Measurements from ENCODE around the gene PCCA.
"Not testable (repeated sequence)": the region's sequence is repeated elsewhere in the genome, so short reads cannot be mapped to it uniquely, and the experiment has no call there.

PCCA gene

GRCh38 chr13:100196375-100196774 is 107.5 kb downstream of the PCCA start:
- no peak for DNase-seq (ENCODE audit: low read depth, low spot score)

- DNase-seq (ENCODE audit: low read depth, low spot score) = no peak
These were observed 108.2 kb downstream of the PCCA start for GRCh38 chr13:100197116-100197515.

- no peak for DNase-seq (ENCODE audit: low read depth, low spot score)
These were observed 108.9 kb downstream of the PCCA start for GRCh38 chr13:100197591-100198365.

- no peak for DNase-seq (ENCODE audit: low read depth, low spot score)
These were observed 114.9 kb downstream of the PCCA start for GRCh38 chr13:100203696-100204367.

- no peak for DNase-seq (ENCODE audit: low read depth, low spot score)
These were observed 119.1 kb downstream of the PCCA start for GRCh38 chr13:100208002-100208401.

DNA sequence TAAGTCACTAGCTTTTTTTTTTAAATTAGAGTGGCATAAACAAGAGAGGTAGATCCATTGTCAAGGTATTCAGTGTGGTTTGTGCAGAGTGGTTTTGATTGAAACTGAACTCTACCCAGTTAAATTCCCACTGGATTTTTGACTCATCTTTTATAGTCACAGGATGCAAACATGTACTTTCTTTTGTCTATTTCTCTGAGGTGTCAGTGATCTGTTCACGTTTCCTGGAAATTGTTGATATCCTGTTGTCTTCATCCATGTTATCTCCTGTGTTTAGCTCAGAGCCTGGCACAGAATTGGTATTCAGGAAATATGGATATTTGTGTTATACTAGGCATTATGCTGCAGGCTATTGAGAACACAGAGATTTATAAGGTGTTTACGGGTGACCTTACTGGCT is 119.7 kb downstream of the PCCA start:
- DNase-seq (ENCODE audit: low read depth, low spot score) = no peak

- DNase-seq (ENCODE audit: low read depth, low spot score) = no peak
These were observed 121.2 kb downstream of the PCCA start for GRCh38 chr13:100209857-100210825.

DNA sequence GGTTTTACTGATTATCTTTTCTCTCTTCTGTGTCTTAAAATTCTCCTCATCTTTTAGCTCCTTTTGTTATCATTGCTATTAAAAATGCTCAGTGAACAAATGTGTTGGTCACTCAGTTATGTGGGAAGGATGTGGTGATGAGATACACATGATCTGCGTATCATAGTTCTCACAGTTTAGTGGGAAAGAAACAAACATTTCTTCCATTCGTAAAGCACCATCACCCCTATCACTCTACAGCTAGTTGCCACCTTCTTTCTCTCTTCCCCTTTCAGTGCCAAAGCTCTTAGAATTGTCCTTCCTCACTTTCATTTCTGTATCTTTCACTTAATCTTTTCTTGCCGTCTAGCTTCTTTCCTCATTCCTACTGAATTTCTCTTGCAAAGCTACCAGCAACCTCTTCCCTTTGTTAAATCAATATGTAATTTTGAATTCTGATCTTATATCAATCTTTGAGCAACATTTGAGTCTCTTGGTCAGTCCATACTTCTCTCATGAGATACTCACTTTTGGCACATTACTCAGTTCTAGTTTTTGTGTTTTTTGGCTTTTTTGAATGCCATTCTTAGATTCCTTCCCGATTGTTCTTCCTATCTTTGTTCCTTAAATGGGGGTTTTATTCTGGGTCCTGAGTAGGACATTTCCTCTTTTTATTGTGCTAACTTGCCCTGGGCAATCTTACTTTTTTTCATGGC is 122.3 kb downstream of the PCCA start:
- no peak for DNase-seq (ENCODE audit: low read depth, low spot score)

- no peak for DNase-seq (ENCODE audit: low read depth, low spot score)
These were observed 124.1 kb downstream of the PCCA start for GRCh38 chr13:100212904-100213553.

GRCh38 chr13:100213576-100213975 is 124.7 kb downstream of the PCCA start:
- DNase-seq (ENCODE audit: low read depth, low spot score) = no peak

DNA sequence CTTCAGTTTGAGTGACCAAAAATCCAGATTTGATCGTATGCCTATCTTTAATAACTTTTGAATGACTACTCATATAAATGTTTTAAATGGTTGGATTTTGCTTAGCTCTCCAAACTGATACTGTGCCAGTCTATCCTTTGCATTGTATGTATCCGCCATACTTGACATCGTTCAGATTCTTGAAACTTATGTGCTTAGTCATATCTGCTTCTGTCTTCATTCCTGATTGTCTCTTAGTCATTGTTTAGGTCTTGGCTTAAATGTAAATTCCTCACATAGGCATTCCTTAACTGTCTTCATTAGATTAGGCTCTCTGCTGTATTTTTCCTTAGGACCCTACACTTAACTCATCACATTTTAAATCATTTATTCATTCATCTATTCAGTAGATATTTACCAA is 126.0 kb downstream of the PCCA start:
- no peak for DNase-seq (ENCODE audit: low read depth, low spot score)

- DNase-seq (ENCODE audit: low read depth, low spot score) = no peak
These were observed 132.3 kb downstream of the PCCA start for GRCh38 chr13:100221166-100221565.

- DNase-seq (ENCODE audit: low read depth, low spot score) = not testable (repeated sequence)
These were observed 135.2 kb downstream of the PCCA start for GRCh38 chr13:100223966-100224530.

DNA sequence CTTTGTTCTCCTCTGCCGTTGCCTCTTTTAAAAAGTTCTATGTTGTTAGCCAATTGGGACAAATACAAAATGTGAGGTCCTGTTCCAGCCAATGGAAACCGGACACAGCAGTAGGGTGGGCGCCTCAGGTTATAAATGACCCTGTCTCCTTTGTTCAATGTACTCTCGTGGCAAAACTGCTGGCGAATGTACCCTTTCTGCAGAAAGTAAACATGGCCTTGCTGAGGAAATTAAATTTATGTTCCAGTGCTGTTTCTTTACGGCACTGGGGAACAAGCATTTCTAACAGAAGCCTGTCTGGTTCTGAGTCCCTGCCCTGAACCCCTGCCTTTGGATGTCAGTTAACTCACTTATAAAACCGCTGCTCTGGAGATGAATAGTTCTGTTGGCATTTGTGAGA is 140.7 kb downstream of the PCCA start:
- no peak for DNase-seq (ENCODE audit: low read depth, low spot score)

DNA sequence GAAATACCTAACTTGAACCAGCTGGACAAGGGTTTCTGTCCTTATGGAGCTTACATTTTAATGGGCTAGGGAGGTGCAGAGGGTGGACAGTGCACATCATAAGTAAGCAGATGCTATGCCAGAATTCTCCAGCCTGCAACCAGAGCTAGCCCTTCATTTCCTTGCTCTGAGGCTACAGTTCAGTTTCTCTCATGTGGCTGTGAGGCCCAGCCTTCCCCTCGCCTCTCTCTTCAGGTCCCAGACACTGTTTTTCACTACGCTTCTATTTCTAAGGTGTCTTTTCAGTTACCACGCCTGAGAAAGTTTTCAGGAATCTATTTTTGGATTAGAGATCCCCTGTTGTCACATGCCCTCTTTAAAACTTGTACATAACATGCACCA is 141.9 kb downstream of the PCCA start:
- no peak for DNase-seq (ENCODE audit: low read depth, low spot score)

DNA sequence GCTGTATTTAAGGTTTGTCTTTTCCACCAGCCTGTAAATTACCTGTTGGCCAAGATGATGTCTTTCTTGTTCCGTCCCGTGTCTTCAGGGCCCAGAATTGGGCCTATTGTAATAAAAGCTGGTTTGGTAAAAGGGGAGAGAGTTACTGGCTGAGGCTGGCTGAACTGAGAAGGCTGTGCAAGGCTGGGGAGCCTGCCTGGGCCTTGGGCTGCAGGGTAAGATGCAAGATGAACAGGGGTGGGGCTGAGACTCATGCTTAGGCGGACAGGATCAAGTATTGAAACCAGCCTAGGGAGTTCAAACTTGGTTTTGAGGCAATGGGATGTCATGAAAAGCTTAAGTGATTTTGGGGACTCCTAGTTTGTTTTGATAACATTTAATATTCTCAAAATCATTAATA is 142.3 kb downstream of the PCCA start:
- DNase-seq (ENCODE audit: low read depth, low spot score) = no peak

- DNase-seq (ENCODE audit: low read depth, low spot score) = no peak
These were observed 145.1 kb downstream of the PCCA start for GRCh38 chr13:100234006-100234405.

DNA sequence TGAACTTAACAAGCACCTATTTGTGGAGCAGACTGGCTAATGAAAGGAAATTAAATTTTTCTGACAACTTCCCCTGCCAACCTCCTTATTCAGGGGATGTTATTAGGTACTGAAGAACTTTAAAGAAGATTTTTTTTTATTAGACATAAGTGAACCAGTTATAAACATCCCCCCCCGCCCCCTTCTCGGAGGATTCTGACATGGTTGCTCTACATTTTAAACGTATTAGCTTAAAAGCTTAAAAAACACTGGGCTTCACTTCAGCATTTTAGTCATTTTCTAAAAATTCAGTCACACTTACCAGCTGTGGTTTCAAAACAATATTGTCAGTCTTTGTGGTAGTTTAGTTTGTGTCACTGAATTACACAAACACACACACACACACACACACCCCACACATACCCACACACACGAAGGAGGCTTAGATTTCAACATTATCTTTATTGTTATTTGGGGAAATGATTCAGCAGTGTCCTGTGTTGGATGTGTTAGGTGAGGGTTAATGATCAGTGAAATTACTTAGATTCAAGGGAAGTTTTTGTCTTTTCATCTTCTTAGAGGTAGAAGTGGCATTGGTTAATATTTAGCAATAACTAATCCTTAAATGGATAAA is 145.7 kb downstream of the PCCA start:
- DNase-seq (ENCODE audit: low read depth, low spot score) = no peak

GRCh38 chr13:100235311-100235901 is 146.5 kb downstream of the PCCA start:
- DNase-seq (ENCODE audit: low read depth, low spot score) = no peak

Data from activated CD4-positive, CD25-positive, alpha-beta regulatory T cell treated with anti-CD3 and anti-CD28 coated beads, Interleukin-2, amount 50 U/mL, for 16 hours (primary cell).